ENCODE data around the gene UNC13A. TPM values are rescaled to one million over a fixed set of nuclear protein-coding genes. Genes with fewer than 3 reads are reported as not detected.
A peak's percentile ranks its signal among the peaks of the same experiment; 100 is the strongest.

The UNC13A gene
- total RNA-seq, 1 experiment from 2014 or later, result 5.8 TPM

- peaks cover 56% of the 10 kb centered on the region for H3K36me3 ChIP-seq (ENCODE audit: insufficient read depth, low read length, poor library complexity, severe bottlenecking)
- intact Hi-C loops (cut with micrococcal nuclease; ENCODE audit: unreplicated experiment), result no loop called here
These were observed 110.6 kb downstream of the UNC13A start for GRCh38 chr19:17577457-17578097.

GRCh38 chr19:17576758-17577456 is 111.2 kb downstream of the UNC13A start:
- DNase-seq (ENCODE audit: low spot score), result peak; percentile 63
- BruUV-seq (replicated peaks), result no TSS peak
- intact Hi-C loops (cut with micrococcal nuclease; ENCODE audit: unreplicated experiment), result no loop called here
- Histone ChIP-seq H3K36me3 (ENCODE audit: insufficient read depth, low read length, poor library complexity, severe bottlenecking) (peaks cover 56% of the 10 kb centered on the region), H3K4me3 (ENCODE audit: low read depth, low read length, poor library complexity, severe bottlenecking) (no peak overlapping the region), H3K27ac (ENCODE audit: low read depth, low read length, poor library complexity, severe bottlenecking) (no peak overlapping the region), H3K27me3 (replicated peaks; ENCODE audit: insufficient read depth, low read depth, low read length, poor library complexity) (no peaks in the 10 kb centered on the region), H3K4me1 (ENCODE audit: insufficient read depth, low read length, poor library complexity, severe bottlenecking) (no peaks in the 10 kb centered on the region), H3K9me3 (ENCODE audit: low read depth, low read length, poor library complexity, severe bottlenecking) (no peaks in the 10 kb centered on the region)
- TF ChIP-seq CTCF (conservative IDR thresholded peaks at IDR 0.05; ENCODE audit: low read depth, low read length) (no peak), EZH2 (IDR thresholded peaks at IDR 0.05; ENCODE audit: borderline replicate concordance, low read depth, low read length, poor library complexity, severe bottlenecking) (no peak)
- POLR2A ChIA-PET (ENCODE audit: low non-redundant PET), result no interaction called here
- CTCF ChIA-PET, result interaction anchor here (0.6 kb wide), 1 partner anchor 443 kb away, joined by 5 read pairs; no protein-coding TSS in a partner anchor

More at GRCh38 chr19:17577457-17578097, 110.6 kb downstream of the UNC13A start:
- POLR2A ChIA-PET (ENCODE audit: low non-redundant PET), result no interaction called here
- H3K4me3 ChIP-seq (ENCODE audit: low read depth, low read length, poor library complexity, severe bottlenecking), result no peak overlapping the region
- H3K4me1 ChIP-seq (ENCODE audit: insufficient read depth, low read length, poor library complexity, severe bottlenecking), result no peaks in the 10 kb centered on the region
- no peak for DNase-seq (ENCODE audit: low spot score)
- no peaks in the 10 kb centered on the region for H3K9me3 ChIP-seq (ENCODE audit: low read depth, low read length, poor library complexity, severe bottlenecking)
- no TSS peak for BruUV-seq (replicated peaks)
- no peak overlapping the region for H3K27ac ChIP-seq (ENCODE audit: low read depth, low read length, poor library complexity, severe bottlenecking)
- TF ChIP-seq CTCF (conservative IDR thresholded peaks at IDR 0.05; ENCODE audit: low read depth, low read length), result no peak
- no peak for TF ChIP-seq EZH2 (IDR thresholded peaks at IDR 0.05; ENCODE audit: borderline replicate concordance, low read depth, low read length, poor library complexity, severe bottlenecking)
- H3K27me3 ChIP-seq (replicated peaks; ENCODE audit: insufficient read depth, low read depth, low read length, poor library complexity), result no peaks in the 10 kb centered on the region
- CTCF ChIA-PET, result no interaction called here

DNA sequence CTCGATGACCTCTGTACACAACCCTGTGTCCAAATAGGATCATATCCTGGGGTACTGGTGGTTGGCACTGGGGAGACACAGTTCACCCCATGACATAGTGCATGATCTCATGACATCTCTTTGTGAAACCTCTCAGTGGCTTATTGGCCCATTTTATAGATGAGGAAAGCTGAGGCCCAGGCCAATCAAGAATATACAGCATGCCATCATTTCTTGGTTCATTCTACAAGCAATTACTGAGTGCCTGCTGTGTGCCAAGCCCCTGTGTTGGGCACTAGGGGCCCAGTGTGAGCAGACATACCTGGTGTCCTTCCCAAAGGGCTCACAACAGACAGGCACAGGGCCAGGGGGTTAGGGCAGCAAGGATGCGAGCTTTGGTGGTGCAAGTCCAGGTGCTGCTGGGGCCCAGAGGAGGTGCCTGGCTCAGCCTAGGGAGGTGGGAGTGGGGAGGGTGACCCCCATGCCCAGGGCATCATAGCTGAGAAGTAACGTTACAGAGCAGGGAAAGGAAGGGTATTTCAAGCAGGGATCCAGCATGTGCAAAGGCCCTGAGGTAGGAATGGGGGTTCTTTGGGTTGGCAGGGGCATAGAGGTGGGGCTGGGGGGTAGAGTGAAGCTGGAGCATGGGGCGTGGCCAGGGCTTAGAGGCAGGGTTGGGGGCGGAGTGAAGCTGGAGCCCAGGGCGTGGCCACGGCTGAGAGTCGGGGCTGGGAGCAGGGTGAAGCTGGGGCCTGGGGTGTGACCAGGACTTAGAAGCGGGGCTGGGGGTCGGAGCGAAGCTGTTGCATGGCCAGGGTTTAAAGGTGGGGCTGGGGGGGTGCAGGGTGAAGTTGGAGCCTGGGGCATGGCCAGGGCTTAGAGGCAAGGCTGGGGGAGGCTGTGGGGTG is 112.0 kb downstream of the UNC13A start:
- no TSS peak for BruUV-seq (replicated peaks)
- peak; percentile 31 for DNase-seq (ENCODE audit: low spot score)
- CTCF ChIA-PET, result no interaction called here
- no peaks in the 10 kb centered on the region for H3K27me3 ChIP-seq (replicated peaks; ENCODE audit: insufficient read depth, low read depth, low read length, poor library complexity)
- no peak overlapping the region for H3K4me3 ChIP-seq (ENCODE audit: low read depth, low read length, poor library complexity, severe bottlenecking)
- intact Hi-C loops (cut with micrococcal nuclease; ENCODE audit: unreplicated experiment), result no loop called here
- TF ChIP-seq EZH2 (IDR thresholded peaks at IDR 0.05; ENCODE audit: borderline replicate concordance, low read depth, low read length, poor library complexity, severe bottlenecking), result no peak
- TF ChIP-seq CTCF (conservative IDR thresholded peaks at IDR 0.05; ENCODE audit: low read depth, low read length), result no peak
- H3K9me3 ChIP-seq (ENCODE audit: low read depth, low read length, poor library complexity, severe bottlenecking), result no peaks in the 10 kb centered on the region
- H3K36me3 ChIP-seq (ENCODE audit: insufficient read depth, low read length, poor library complexity, severe bottlenecking), result peaks cover 56% of the 10 kb centered on the region
- no peak overlapping the region for H3K27ac ChIP-seq (ENCODE audit: low read depth, low read length, poor library complexity, severe bottlenecking)
- POLR2A ChIA-PET (ENCODE audit: low non-redundant PET), result no interaction called here
- no peaks in the 10 kb centered on the region for H3K4me1 ChIP-seq (ENCODE audit: insufficient read depth, low read length, poor library complexity, severe bottlenecking)
